ENCODE data around the gene OTUB1. TPM values are rescaled to one million over a fixed set of nuclear protein-coding genes. Genes with fewer than 3 reads are reported as not detected.
"Not testable (repeated sequence)": the region's sequence is repeated elsewhere in the genome, so short reads cannot be mapped to it uniquely, and the experiment has no call there.

The OTUB1 gene
- total and polyA plus RNA-seq, 7 experiments from 2014 or later: 59.4 to 125 (median 75.0) TPM

DNA sequence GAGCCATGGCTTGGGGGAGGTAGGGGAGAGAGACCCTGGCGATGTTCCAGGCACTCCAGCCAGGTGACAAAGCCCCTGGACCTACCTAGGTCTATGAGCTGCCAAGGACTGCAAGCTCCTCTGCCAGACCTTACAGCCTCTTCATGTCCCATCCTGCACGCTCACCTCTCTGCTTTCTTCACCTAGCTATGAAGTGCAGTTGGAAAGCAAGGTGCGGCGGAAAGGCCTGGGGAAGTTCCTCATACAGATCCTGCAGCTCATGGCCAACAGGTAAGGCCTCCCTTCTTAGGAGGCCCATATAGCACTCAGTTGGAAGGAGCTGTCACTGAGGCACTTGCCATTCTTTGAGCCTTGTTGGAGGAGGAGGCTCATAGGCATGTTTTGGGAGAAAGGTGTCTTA, 33.7 kb upstream of the OTUB1 start:
- peak overlapping the region in 4 of 10 donors; percentile 32 to 71 (median 51) for H3K4me3 Mint-ChIP-seq
- peaks cover 16 to 29% (median 22%) of the 10 kb centered on the region in 7 donors for H3K4me1 Mint-ChIP-seq
- peak overlapping the region in 8 of 9 donors; percentile 26 to 85 (median 66) for H3K27ac Mint-ChIP-seq
- no peaks in the 10 kb centered on the region for H3K27me3 Mint-ChIP-seq
- Histone ChIP-seq H3K4me3 (ENCODE audit: low read length) (peak overlapping the region; percentile 13), H3K9me3 (ENCODE audit: control insufficient read depth in 2 of 3, low read length in 3 of 3) (no peaks in the 10 kb centered on the region), H3K36me3 (ENCODE audit: control insufficient read depth in 2 of 3, insufficient read depth in 3 of 3, low read length in 3 of 3) (peaks cover 0 to 40% (median 0%) of the 10 kb centered on the region in 3 experiments), H3K4me1 (ENCODE audit: control insufficient read depth in 2 of 2, insufficient read depth in 2 of 2, low read length in 2 of 2) (peaks cover 15 to 28% of the 10 kb centered on the region in 2 donors), H3K27me3 (ENCODE audit: control insufficient read depth in 2 of 2, insufficient read depth in 2 of 2, low read length in 2 of 2) (no peaks in the 10 kb centered on the region), H3K27ac (ENCODE audit: low read depth, low read length) (peak overlapping the region; percentile 41)
- POLR2A ChIA-PET: interaction anchor here (1.6 kb wide), 1 partner anchor 9 kb away, joined by 3 read pairs; no protein-coding TSS in a partner anchor
- DNase-seq (no peak), ATAC-seq (no peak)
- no peaks in the 10 kb centered on the region for H3K9me3 Mint-ChIP-seq
- CTCF ChIA-PET: no interaction called here
- intact Hi-C loops (cut with micrococcal nuclease): no loop called here
- peaks cover 4 to 32% (median 12%) of the 10 kb centered on the region in 5 donors for H3K36me3 Mint-ChIP-seq

DNA sequence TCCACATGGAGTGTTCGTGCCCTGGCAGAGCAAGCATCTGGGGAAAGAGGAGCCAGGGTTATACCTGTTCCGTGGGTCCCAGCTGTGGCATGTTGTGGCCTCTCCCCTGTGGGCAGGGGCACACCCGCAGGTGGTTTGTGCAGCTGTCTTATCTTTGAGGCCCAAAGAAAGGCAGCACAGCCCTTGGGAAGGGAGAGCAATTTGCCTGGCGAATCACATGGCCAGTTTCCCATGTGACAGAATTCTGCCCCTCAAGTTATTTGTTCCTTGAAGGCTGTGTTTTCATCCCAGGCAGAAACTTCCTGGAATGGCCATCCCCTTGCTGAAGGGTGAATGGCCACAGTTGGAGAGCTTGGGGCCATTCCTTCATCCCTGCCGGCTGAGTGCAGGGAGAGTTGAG, 28.2 kb upstream of the OTUB1 start:
- Histone ChIP-seq H3K36me3 (ENCODE audit: control insufficient read depth in 2 of 3, insufficient read depth in 3 of 3, low read length in 3 of 3) (peaks cover 0 to 37% (median 0%) of the 10 kb centered on the region in 3 experiments), H3K27me3 (ENCODE audit: control insufficient read depth in 2 of 2, insufficient read depth in 2 of 2, low read length in 2 of 2) (no peaks in the 10 kb centered on the region), H3K9me3 (ENCODE audit: control insufficient read depth in 2 of 3, low read length in 3 of 3) (no peaks in the 10 kb centered on the region), H3K4me3 (ENCODE audit: low read length) (no peak overlapping the region), H3K27ac (ENCODE audit: low read depth, low read length) (no peak overlapping the region), H3K4me1 (ENCODE audit: control insufficient read depth in 2 of 2, insufficient read depth in 2 of 2, low read length in 2 of 2) (peaks cover 0 to 25% of the 10 kb centered on the region in 2 donors)
- ChIA-PET CTCF (interaction anchor here (1.4 to 1.6 kb wide), 2 partner anchors 12 to 120 kb away, joined by 3 to 5 read pairs; no protein-coding TSS in a partner anchor), POLR2A (no interaction called here)
- peaks cover 0 to 25% (median 11%) of the 10 kb centered on the region in 7 donors for H3K4me1 Mint-ChIP-seq
- H3K4me3 Mint-ChIP-seq: no peak overlapping the region
- H3K36me3 Mint-ChIP-seq: peaks cover 4 to 24% (median 8%) of the 10 kb centered on the region in 5 donors
- ATAC-seq (no peak), DNase-seq (no peak)
- intact Hi-C loops (cut with micrococcal nuclease): no loop called here
- H3K27me3 Mint-ChIP-seq: no peaks in the 10 kb centered on the region
- H3K27ac Mint-ChIP-seq: no peak overlapping the region
- no peaks in the 10 kb centered on the region for H3K9me3 Mint-ChIP-seq

DNA sequence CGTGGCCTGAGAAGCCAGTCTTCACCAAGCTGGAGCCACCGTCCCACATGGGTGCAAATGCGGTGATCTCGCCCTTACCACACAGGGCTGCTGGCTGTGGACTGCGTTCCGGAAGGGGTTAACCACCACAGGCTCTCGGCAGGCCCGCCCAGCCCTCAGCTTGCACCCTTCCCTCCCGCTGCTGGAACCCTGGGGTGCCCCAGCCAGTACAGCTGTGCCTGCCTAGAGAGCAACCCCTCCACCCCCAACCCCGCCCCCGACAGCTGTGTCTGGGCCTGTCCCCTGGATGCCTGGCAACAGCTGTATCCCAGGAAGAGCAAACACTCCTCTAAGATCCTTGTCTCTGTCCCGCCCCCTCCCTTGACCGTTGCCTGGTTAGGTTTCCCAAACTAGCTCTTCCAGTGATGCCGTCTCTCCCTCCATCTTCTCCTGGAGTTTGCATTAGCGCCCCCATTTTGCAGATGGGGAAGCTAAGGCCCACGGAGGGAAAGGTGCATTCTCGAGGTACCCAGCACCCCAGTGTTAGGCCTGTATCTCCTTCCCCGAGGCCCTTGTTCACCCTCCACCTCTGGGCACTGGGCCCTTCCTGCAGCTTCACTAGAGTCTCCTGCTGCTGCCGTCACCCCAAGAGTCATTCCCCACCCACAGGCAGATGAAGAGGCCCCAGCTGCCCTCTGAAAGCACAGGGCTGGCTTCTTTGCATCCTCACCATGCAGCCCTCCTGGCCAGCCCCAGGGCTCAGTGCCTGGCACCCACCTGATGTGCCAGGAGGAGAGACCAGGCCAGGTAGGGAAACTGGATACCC, 24.4 kb upstream of the OTUB1 start:
- H3K27me3 Mint-ChIP-seq: no peaks in the 10 kb centered on the region
- H3K9me3 Mint-ChIP-seq: no peaks in the 10 kb centered on the region
- H3K4me1 Mint-ChIP-seq: peaks cover 0 to 21% (median 6%) of the 10 kb centered on the region in 7 donors
- H3K36me3 ChIP-seq (ENCODE audit: control insufficient read depth in 2 of 3, insufficient read depth in 3 of 3, low read length in 3 of 3): peaks cover 0 to 4% (median 0%) of the 10 kb centered on the region in 3 experiments
- H3K4me3 Mint-ChIP-seq: peak overlapping the region in 2 of 10 donors; percentile 49 to 63
- ATAC-seq (peak; percentile 72), DNase-seq (no peak)
- no peak overlapping the region for H3K27ac ChIP-seq (ENCODE audit: low read depth, low read length)
- no peaks in the 10 kb centered on the region for H3K9me3 ChIP-seq (ENCODE audit: control insufficient read depth in 2 of 3, low read length in 3 of 3)
- intact Hi-C loops (cut with micrococcal nuclease): no loop called here
- peak overlapping the region in 2 of 9 donors; percentile 28 to 71 for H3K27ac Mint-ChIP-seq
- no peak overlapping the region for H3K4me3 ChIP-seq (ENCODE audit: low read length)
- CTCF ChIA-PET: interaction anchor here (0.8 kb wide), 1 partner anchor 16 kb away, joined by 4 read pairs; no protein-coding TSS in a partner anchor
- H3K36me3 Mint-ChIP-seq: no peaks in the 10 kb centered on the region
- H3K27me3 ChIP-seq (ENCODE audit: control insufficient read depth in 2 of 2, insufficient read depth in 2 of 2, low read length in 2 of 2): no peaks in the 10 kb centered on the region
- POLR2A ChIA-PET: interaction anchor here (0.5 to 1.1 kb wide), 3 partner anchors 17 to 408 kb away, joined by 3 to 4 read pairs (median 3); no protein-coding TSS in a partner anchor
- H3K4me1 ChIP-seq (ENCODE audit: control insufficient read depth in 2 of 2, insufficient read depth in 2 of 2, low read length in 2 of 2): peaks cover 0 to 16% of the 10 kb centered on the region in 2 donors

DNA sequence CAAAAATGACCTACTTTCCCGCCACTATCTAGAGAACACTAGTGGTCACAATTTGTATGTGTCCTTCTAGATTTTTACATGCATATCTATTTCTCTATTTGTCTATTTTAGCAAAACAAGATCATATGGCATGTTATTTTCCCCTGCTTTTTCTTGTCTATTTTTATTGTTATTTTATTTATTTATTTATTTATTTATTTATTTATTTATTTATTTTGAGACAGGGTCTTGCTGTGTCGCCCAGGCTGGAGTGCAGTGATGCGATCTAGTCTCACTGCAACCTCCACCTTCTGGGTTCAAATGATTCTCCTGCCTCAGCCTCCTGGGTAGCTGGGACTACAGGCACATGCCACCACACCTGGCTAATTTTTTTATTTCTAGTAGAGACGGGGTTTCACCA, 22.3 kb upstream of the OTUB1 start:
- H3K4me3 Mint-ChIP-seq; H3K4me3 ChIP-seq (ENCODE audit: low read length); H3K36me3 ChIP-seq (ENCODE audit: control insufficient read depth in 2 of 3, insufficient read depth in 3 of 3, low read length in 3 of 3); POLR2A ChIA-PET; ATAC-seq; H3K27me3 Mint-ChIP-seq; H3K36me3 Mint-ChIP-seq; H3K9me3 Mint-ChIP-seq; intact Hi-C loops (cut with micrococcal nuclease); H3K27ac ChIP-seq (ENCODE audit: low read depth, low read length); H3K27ac Mint-ChIP-seq; H3K27me3 ChIP-seq (ENCODE audit: control insufficient read depth in 2 of 2, insufficient read depth in 2 of 2, low read length in 2 of 2); H3K9me3 ChIP-seq (ENCODE audit: control insufficient read depth in 2 of 3, low read length in 3 of 3); DNase-seq: not testable (repeated sequence)
- CTCF ChIA-PET: interaction anchor here (0.9 kb wide), 1 partner anchor 36 kb away, joined by 3 read pairs; no protein-coding TSS in a partner anchor
- H3K4me1 Mint-ChIP-seq: peaks cover 0 to 17% (median 6%) of the 10 kb centered on the region in 7 donors
- H3K4me1 ChIP-seq (ENCODE audit: control insufficient read depth in 2 of 2, insufficient read depth in 2 of 2, low read length in 2 of 2): peaks cover 0 to 16% of the 10 kb centered on the region in 2 donors

DNA sequence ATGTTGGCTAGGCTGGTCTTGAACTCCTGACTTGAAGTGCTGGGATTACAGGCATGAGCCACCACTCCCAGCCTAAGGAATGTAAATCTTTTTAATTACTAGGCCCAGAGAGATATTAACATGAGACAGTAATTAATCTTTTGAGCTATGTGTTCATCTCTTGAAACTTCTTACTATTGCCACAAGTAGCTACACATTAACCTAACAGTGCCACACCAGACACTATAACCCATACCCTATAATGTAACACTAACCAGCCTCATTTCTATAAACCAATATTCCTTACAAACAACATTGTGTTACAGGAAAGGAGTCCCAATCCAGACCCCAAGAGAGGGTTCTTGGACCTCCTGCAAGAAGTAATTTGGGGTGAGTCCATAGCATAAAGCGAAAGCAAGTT, 19.8 kb upstream of the OTUB1 start:
- Mint-ChIP-seq H3K36me3 (no peaks in the 10 kb centered on the region), H3K4me3 (no peak overlapping the region), H3K27me3 (peaks cover 0 to 8% (median 0%) of the 10 kb centered on the region in 5 donors), H3K4me1 (peaks cover 0 to 7% (median 6%) of the 10 kb centered on the region in 7 donors), H3K27ac (no peak overlapping the region), H3K9me3 (no peaks in the 10 kb centered on the region)
- Histone ChIP-seq H3K4me3 (ENCODE audit: low read length) (no peak overlapping the region), H3K36me3 (ENCODE audit: control insufficient read depth in 2 of 3, insufficient read depth in 3 of 3, low read length in 3 of 3) (no peaks in the 10 kb centered on the region), H3K27me3 (ENCODE audit: control insufficient read depth in 2 of 2, insufficient read depth in 2 of 2, low read length in 2 of 2) (no peaks in the 10 kb centered on the region), H3K9me3 (ENCODE audit: control insufficient read depth in 2 of 3, low read length in 3 of 3) (no peaks in the 10 kb centered on the region), H3K27ac (ENCODE audit: low read depth, low read length) (no peak overlapping the region), H3K4me1 (ENCODE audit: control insufficient read depth in 2 of 2, insufficient read depth in 2 of 2, low read length in 2 of 2) (peaks cover 0 to 9% of the 10 kb centered on the region in 2 donors)
- ChIA-PET POLR2A (no interaction called here), CTCF (no interaction called here)
- intact Hi-C loops (cut with micrococcal nuclease): no loop called here
- DNase-seq (no peak), ATAC-seq (no peak)

DNA sequence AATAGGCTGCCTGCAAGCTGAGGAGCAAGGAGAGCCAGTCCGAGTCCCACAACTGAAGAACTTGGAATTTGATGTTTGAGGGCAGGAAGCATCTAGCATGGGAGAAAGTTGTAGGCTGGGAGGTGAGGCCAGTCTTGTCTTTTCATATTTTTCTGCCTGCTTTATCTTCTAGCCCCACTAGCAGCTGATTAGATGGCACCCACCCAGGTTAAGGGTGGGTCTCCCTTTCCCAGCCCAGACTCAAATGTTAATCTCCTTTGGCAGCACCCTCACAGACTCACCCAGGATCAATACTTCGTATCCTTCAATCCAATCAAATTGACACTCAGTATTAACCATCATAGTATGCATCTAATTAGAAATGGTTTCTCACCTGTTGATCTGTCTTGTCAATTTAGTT, 16.8 kb upstream of the OTUB1 start:
- Histone ChIP-seq H3K9me3 (ENCODE audit: control insufficient read depth in 2 of 3, low read length in 3 of 3) (no peaks in the 10 kb centered on the region), H3K4me3 (ENCODE audit: low read length) (no peak overlapping the region), H3K36me3 (ENCODE audit: control insufficient read depth in 2 of 3, insufficient read depth in 3 of 3, low read length in 3 of 3) (peaks cover 0 to under 1% (median 0%) of the 10 kb centered on the region in 3 experiments), H3K4me1 (ENCODE audit: control insufficient read depth in 2 of 2, insufficient read depth in 2 of 2, low read length in 2 of 2) (peaks cover 0 to 3% of the 10 kb centered on the region in 2 donors), H3K27ac (ENCODE audit: low read depth, low read length) (no peak overlapping the region), H3K27me3 (ENCODE audit: control insufficient read depth in 2 of 2, insufficient read depth in 2 of 2, low read length in 2 of 2) (no peaks in the 10 kb centered on the region)
- POLR2A ChIA-PET: no interaction called here
- no peak overlapping the region for H3K4me3 Mint-ChIP-seq
- no peak for DNase-seq
- intact Hi-C loops (cut with micrococcal nuclease): no loop called here
- peaks cover 0 to 11% (median 11%) of the 10 kb centered on the region in 7 donors for H3K4me1 Mint-ChIP-seq
- no peak for ATAC-seq
- no peak overlapping the region for H3K27ac Mint-ChIP-seq
- peaks cover 0 to 4% (median 0%) of the 10 kb centered on the region in 11 donors for H3K9me3 Mint-ChIP-seq
- H3K27me3 Mint-ChIP-seq: peaks cover 0 to 8% (median 0%) of the 10 kb centered on the region in 5 donors
- CTCF ChIA-PET: interaction anchor here (0.6 kb wide), 1 partner anchor 28 kb away, joined by 3 read pairs; no protein-coding TSS in a partner anchor
- H3K36me3 Mint-ChIP-seq: peaks cover 0 to 3% (median 0%) of the 10 kb centered on the region in 5 donors
